ENCODE data around the gene PSG2.
"Not testable (repeated sequence)": the region's sequence is repeated elsewhere in the genome, so short reads cannot be mapped to it uniquely, and the experiment has no call there.

PSG2 gene

DNA sequence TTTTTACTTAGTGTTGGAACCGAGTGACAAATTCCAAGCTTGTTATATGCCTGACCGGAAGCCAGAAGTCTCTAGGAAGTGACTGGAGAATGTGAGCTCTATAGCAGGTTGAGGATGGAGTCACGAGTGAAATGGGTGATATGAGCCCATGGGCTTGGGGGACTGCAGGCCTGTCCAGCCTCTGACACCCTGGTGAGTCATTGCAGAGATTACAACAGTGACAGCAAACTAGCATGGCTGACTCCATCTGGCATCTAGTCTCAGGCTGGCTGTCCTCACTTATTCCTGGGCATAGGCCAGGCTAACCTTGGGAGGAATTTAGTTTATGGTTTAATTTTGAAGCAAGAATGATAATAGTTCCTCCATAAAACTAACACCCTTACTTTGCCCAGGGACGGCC lies 4.6 kb downstream of the PSG2 start:
- peak; percentile 53 for DNase-seq (ENCODE audit: low read depth, low spot score)

DNA sequence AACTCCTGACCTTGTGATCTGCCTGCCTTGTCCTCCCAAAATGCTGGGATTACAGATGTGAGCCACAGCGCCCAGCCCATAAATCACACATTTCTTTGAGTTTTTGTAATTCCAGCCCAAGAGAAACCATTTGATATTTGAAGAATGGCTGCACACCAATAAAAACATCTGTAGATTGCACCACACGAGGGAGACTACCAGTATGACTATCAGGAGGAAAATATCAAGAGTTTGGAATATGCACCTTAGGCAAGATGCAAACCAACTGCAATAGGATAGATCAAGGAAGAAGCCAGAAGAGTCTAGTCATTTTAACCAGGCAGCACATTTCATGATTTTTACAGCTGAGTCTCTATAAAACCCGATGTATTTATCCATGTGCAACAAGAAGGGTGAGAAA lies 20.1 kb downstream of the PSG2 start:
- DNase-seq (ENCODE audit: low read depth, low spot score): not testable (repeated sequence)

DNA sequence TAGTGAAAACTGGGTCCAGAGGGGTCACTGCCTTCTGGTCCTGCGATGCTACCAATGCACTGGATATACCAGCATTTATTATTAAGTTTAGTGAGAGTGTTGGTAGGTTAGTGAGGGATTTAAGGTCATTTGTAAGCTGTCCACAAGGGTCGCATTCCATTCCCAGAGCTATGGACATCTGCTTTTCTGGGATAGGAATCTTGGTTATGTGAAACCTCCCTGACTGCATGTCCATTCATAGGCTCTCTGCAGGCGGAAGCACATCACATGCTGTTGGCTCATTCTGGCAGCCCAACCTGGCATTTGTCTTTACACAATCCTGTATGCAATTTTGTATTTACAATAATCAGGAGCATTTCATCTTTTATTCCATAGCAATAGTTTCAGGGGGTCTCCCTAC lies 21.2 kb downstream of the PSG2 start:
- not testable (repeated sequence) for DNase-seq (ENCODE audit: low read depth, low spot score)

DNA sequence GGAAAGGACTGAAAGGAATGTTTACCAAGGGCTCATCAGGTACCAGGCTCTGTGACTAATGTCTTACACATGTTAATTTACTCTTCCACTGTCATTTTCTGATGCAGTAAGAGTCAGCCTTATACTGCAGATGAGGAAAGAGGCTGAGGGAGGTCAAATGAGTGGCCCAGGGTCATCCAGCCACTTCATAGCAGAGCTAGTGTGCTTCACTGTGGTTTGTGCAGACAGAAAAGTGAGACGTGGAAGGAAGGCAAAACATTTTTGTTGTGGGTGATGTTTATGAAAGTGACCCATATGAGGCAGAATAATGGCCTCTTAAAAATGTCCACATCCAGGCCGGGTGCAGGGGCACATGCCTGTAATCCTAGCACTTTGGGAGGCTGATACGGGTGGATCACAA lies 22.2 kb downstream of the PSG2 start:
- not testable (repeated sequence) for DNase-seq (ENCODE audit: low read depth, low spot score)

DNA sequence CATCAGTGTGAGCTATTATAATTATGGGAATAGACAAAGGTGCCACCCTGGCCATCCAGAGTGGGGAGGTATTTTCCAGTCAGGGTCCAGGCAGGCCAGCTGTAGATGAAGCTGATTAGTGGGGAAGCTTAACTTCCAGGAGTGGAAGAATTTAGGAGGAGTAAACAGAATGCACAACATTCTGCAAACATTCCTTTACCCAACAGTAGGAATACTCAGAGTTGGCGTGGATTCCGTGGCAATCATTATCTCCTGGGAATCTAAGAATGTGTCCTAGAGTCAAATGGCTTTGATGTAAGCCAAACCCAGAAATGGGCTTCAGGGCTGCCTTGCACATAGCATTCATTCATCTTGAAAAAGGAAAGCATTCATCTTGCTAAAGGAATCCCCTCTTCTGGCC lies 23.0 kb downstream of the PSG2 start:
- not testable (repeated sequence) for DNase-seq (ENCODE audit: low read depth, low spot score)

DNA sequence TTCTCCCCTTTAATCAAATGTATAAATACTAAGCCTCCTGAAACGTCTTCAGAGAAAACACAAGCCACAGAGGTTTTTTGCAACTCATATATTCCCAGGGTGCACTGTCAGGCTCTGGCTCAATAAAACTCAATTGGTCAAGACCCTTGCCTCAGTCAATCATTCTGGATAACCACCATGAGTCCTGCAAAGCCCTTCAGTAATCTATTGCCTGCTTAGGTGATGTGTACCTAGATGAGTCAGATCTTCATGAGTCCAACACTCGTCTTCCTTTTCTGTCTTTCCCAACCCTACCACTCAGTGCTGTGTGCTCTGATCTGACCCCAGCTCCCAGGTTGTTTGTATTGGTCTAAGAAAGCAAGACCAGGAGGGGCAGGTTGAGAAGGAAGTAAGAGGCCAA lies 24.1 kb downstream of the PSG2 start:
- not testable (repeated sequence) for DNase-seq (ENCODE audit: low read depth, low spot score)

DNA sequence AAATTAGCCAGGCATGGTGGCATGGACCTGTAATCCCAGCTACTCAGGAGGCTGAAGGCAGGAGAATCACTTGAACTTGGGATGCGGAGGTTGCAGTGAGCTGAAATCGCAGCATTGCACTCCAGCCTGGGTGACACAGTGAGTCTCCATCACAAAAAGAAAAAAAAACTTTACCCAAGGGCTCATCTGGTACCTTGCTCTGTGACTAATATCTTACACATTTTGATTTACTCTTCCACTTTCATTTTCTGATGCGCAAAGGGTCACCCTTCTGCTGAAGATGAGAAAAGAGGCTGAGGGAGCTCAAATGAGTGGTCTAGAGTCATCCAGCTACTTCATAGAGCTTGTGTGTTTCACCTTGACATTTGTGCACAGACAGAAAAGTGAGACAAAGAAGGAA lies 34.5 kb downstream of the PSG2 start:
- not testable (repeated sequence) for DNase-seq (ENCODE audit: low read depth, low spot score)

DNA sequence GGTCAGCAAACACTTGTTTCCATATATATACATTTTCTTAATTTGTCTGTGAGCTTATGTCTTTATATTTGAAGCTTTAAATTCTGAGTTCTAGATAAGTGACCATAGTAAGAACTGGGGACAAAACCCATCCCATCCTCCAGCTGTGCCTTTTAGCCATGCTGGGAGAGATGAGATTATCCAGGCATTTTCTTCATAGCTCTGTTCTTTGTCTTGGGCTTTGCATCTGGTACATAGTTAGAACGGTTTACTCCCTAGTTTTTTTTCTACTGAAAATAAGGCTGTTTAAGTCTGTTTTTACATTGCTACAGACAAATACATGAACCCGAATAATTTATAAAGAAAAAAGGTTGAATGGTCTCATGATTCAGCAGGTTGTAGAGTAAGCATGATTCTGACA lies 35.9 kb downstream of the PSG2 start:
- DNase-seq (ENCODE audit: low read depth, low spot score): not testable (repeated sequence)

DNA sequence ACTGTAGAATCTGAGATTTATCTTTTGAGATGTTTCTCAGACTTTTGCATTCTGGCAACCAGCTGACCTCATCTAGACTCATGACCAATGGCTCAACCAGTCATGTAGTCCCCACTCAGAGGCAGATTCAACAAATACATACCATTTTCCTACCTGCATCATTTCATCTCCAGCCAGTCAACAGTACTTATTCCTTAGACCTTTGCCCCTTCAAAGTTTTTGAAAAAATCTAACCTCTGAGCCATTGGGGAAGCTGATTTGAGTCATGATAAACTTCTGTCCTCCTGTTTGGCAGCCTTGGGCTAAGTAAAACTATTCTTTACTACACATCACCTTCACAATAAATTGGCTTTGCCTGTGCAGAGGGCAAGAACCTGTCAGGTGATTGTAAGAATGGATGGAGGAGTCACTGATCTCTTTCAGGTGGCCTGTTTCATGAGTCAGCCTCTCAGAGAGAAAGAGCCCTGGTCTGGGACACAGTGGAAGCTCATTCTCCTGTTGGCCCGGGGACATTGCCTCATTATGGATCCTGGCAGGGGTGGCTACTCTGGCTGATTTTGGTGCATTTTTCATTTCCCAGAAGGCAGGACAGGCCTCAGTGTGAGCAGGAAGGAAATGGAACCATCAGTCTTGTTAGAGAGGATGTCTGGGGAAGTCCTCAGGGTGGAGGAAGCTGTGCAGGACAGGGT lies 38.9 kb downstream of the PSG2 start:
- not testable (repeated sequence) for DNase-seq (ENCODE audit: low read depth, low spot score)

DNA sequence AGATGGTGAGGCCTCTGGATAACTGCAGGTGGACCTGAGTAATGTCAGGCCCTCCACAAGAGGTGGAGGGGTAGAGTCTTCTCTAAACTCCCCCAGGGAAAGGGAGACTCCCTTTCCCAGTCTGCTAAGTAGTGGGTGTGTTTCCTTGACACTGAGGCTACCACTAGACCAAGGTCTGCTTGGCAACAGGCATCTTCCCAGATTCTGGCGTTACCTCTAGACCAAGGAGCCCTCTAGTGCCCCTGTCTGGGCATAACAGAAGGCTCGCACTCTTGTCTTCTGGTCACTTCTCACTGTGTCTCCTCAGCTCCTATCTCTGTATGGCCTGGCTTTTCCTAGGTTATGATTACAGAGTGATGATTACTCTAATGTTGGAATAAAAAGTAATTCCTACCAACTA lies 50.9 kb downstream of the PSG2 start:
- peak; percentile 58 for DNase-seq (ENCODE audit: low read depth, low spot score)

DNA sequence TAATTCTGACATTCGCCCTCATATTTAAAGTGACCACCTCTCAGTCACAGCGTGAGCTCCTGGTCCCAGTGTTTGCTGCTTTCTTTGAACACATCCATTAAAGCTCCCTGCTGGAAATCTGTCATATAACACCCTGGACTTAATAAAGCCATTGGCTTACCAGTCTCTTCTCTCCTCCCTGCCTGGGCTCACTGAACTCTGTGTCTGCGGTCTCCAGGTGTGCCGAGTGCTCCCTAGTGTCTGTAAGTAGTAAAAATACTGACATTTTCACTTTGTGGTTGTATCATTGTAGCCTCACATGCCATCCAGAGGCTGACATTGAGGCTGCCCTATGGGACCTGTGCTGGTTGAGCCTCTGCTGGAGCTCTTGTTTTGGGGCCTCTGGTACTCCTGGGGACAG lies 53.6 kb downstream of the PSG2 start:
- DNase-seq (ENCODE audit: low read depth, low spot score): no peak

DNA sequence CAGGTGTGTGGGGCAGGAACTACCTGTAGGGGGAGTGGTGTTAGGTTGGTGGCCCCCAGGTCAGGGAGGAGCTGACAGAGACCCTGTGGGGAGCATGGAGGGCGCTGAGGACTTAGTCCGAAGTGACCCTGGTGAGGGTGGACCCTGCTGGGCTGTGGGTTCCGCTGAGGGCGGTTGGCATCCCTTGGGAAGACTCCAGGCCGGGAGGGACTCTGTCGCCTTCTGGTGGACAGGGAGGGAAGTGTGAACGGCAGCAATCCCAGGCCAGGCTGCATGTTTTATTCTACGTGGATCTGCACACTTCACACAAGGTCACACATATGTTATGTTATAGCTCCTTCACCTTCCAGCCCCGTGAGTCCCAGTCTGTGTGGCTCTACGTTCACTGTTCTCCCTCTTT lies 54.5 kb downstream of the PSG2 start:
- DNase-seq (ENCODE audit: low read depth, low spot score): not testable (repeated sequence)

DNA sequence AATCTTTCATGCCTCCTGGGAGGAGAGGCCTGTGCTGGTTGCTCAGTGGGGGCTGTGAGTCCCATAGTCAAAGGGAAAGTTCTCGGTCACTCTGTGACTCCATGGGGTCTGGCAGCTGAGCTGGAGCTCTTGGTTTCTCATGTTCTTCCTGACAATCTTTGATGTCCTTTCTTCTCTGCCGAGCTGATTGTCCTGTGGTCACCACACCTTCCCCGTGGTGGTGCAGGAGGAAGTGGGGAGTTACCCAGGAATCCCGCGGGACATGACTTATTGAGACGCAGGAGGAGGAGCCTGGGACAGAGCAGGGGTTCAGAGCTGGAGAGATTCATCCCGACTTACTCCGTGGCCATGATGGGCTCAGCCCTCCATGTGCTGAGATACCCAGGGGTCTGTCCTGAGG lies 55.4 kb downstream of the PSG2 start:
- DNase-seq (ENCODE audit: low read depth, low spot score): not testable (repeated sequence)

DNA sequence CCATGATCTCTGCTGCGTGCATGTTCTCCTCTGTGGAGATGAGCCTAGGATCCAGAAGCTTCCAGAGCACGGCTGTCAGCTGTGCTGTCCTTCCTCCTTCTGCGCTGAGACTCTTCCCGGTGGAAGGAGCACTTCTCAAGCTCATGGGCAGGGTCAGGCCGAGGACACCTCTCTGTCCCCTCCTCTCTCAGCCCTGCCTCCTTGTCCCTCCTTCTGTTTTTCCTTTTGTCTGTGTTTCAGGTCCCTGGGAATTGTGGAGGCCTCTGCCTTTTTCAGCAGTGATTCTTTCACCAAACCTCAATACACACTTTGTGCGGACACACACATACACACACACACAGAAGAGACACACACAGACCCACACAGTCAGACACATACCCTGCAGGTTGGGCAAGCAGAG lies 56.1 kb downstream of the PSG2 start, which contains the start of gene PSG11:
TSS of gene PSG11 (minus strand) at position 101 of the 400 bp plus-strand sequence. CDS start at position 4, 97 bp downstream.
- DNase-seq (ENCODE audit: low read depth, low spot score): not testable (repeated sequence)

DNA sequence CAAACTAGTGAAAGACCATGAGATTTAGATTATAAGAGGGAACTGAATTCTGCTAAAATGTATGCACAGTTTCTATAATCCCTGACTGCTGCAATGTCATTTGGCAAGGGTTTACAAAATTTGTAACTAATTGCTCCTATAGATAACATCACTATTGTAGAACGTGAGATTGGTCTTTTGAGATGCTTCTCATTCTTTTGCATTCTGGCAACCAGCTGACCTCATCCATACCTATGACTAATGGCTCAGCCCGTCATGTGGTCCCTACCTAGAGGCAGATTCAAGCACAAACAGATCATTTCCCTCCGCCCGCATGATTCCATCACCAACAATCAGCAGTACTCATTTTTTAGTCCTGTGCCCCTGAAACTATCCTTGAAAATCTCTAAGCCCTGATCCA lies 60.4 kb downstream of the PSG2 start:
- peak; percentile 76 for DNase-seq (ENCODE audit: low read depth, low spot score)

DNA sequence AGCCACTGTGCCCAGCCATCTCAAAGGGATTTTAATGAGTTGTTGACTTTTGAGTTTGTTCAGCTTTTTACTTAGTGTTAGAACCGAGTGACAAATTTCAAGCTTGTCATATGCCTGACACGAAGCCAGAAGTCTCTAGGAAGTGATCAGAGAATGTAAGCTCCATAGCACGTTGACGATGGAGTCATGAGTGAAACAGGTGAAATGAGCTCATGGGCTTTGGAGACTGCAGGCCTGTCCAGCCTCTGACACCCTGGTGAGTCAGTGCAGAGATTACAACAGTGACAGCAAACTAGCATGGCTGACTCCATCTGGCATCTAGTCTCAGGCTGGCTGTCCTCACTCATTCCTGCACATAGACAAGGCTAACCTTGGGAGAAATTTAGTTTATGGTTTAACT lies 60.9 kb downstream of the PSG2 start:
- peak; percentile 77 for DNase-seq (ENCODE audit: low read depth, low spot score)

DNA sequence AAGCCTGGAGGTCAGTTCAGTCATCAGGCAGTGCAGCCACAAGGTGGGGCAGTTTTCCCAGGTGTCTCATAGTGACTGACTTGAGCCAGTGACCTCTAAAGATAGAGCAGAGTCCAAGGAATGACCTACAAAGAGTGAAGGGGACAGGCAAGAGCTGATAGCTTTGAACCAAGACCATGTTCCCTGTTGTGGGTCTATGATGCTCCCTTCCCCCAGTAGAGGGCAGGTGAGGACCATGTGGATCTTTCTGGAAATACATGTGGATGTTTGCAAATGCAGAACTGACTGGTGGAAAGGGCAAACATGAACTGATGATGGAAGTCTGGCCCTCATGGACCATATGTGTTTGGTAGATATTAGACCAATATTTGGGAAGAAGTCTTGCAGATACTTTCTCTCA lies 62.9 kb downstream of the PSG2 start:
- peak; percentile 38 for DNase-seq (ENCODE audit: low read depth, low spot score)

Data from astrocyte of the hippocampus (primary cell).